GM19043 (cell line): ENCODE measurements around the gene HSPA1L.

Source experiments
- ATAC-seq: cut with Tn5 transposase; IDR thresholded peaks from one replicate; pipeline ENCODE4 v1.9.1; 2021; ENCODE audit warnings: low read depth; ENCODE audit not compliant: unreplicated experiment

HSPA1L gene

GRCh38 chr6:31784098-31784925 is 30.8 kb downstream of the HSPA1L start:
- no peak for ATAC-seq

DNA sequence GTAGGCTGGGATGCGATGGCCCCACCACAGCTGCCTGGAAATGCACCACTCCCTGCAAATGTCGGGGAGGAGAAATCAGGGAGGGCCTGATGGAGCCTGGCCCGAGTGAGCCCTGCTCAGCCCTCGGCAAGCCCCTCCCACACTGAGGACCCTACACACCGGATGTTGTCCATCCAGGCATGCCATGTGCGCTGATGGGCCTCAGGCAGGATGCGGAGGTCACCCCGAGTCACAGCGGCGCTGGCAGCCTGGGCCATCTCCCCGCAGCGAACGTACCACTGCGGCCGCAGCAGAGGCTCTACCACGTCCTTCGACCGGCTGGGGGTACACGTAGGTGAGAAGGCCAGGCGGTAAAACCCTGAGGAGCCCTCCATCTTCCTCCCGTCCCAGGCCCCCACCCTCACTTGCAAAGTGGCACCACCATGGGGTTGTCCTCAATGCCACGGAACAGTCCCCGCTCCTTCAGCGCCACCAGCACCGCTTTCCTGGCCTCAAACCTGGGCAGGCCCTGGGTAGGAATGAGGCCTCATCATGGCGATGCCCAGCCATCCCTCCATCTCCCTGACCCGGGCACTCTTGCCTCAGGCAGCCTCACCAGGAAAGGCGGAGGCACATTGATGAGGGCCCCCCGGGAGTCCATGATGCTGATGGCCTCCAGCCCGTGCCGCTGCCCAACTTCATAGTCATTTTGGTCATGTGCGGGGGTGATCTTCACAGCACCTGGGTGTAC is 32.8 kb downstream of the HSPA1L start:
- no peak for ATAC-seq

DNA sequence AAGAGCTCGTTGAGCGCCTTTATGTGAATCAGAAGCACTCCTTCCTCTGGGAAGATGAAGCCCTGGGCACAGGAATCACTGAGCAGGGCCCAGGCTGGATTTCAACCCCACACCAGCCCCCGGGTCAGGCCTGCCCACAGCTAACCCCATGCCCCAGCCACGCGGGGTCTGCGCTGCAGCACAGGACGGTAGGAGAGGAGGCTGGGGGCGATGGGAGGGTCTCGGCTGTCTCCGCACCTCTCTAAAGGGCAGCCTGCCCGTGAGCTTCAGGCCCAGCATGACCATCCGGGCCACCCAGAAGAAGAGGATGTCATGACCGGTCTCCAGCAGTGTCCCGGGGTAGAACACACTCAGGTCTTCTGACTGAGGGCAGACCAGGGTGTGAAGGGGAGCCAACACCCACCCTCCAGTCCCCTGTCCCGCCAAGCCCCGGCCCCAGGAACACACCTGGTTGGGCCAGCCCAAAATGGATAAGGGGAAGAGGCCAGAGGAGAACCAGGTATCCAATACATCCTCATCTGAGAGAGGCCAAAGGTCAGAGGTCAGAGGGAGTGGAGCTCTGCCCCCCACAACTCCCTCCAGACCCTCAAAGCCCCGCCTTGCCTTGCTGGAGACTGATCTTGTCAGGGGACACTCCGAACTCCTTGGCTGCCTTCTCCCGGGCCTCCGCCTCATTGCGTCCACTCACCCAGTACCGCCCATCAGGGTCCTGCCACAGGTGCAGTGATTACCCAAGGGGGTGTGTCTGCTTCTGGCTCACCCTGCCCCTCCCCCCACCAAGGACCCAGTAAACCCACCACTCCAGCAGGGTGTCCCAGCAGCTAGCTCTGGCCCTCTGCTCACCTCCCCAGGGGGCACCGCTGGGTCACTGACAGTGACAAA is 33.6 kb downstream of the HSPA1L start:
- ATAC-seq, result no peak

GRCh38 chr6:31780507-31781243 is 34.4 kb downstream of the HSPA1L start:
- no peak for ATAC-seq

DNA sequence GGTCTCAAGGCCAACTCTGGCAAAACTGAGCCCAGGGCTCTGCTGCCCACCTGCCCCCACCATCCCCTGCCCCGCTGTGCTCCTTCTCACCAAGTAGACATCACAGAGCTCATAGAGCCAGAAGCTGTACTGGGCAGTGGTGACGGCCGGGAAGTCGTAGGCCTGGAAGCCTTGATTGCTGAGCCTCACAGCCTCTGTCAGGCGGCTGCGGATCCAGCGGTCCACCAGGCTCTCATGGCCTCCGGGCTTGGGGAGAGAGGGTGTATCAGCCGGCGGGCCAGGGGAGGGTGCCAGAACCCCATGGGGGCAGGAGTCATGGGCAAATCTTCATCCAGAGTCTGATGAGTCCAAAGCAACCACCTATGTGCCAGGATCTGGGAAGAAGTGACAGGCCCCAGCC is 35.2 kb downstream of the HSPA1L start:
- ATAC-seq, result no peak

DNA sequence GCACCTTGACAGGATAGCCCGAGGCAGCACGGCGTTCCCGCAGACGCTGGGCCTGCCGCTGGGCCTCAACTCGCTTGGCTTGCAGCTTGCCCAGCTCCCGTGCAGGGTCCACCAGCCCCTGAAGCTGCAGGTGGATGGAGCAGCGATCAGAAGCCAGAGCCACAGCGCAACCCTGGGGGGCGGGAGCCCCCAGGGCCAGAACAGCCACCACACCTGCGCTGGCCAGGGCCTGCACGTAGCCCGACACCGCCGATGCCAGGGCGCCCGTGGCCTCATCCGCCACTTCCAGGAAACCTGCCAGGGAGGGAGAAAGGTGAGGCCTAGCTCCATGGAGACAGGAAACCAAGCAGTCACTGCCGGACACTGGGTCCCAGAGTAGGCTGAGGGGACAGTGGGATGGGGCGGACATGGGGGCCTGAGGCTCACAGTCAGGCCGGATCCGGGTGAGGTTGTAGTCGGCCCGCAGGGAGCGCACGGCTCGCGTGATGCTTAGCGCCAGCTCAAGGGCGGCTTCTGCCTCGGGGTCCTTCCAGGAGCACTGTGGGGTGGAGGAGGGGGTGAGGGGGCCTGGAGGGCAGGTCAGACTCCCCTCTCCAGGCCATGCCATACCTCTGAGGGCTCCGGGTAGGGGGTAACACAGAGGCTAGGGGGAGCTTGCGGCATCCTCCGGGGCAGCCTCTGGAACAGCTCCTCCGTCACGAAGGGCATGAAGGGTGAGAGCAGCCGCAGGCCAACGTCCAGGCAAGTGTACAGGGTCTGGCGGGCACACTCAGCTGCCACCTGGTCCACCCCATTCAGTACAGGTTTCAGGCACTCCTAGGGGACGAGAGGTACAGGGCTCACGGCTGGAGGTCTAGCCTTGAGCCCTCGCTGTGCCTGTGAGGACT is 35.8 kb downstream of the HSPA1L start:
- ATAC-seq, result no peak

DNA sequence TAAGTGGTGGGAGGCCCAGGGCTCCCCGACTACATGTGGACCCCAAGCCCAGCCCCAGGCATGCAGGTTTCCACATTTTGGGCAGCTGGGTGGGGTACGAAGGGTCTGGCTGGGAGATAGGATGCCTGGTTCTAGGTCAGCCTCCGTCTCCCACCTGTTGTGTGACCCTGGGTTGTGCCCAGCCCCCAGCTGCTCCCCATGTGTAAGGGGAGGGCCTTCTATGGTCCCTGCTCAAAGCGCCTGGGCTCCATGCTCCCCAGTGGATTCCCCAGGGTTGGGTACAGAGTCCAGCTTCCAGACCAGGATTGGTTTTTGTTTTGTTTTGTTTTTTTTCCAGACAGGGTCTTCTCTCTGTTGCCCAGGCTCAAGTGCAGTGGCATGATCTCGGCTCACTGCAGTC is 36.9 kb downstream of the HSPA1L start:
- no peak for ATAC-seq

- ATAC-seq, result no peak
Measured at GRCh38 chr6:31777667-31778050, 37.4 kb downstream of the HSPA1L start.

DNA sequence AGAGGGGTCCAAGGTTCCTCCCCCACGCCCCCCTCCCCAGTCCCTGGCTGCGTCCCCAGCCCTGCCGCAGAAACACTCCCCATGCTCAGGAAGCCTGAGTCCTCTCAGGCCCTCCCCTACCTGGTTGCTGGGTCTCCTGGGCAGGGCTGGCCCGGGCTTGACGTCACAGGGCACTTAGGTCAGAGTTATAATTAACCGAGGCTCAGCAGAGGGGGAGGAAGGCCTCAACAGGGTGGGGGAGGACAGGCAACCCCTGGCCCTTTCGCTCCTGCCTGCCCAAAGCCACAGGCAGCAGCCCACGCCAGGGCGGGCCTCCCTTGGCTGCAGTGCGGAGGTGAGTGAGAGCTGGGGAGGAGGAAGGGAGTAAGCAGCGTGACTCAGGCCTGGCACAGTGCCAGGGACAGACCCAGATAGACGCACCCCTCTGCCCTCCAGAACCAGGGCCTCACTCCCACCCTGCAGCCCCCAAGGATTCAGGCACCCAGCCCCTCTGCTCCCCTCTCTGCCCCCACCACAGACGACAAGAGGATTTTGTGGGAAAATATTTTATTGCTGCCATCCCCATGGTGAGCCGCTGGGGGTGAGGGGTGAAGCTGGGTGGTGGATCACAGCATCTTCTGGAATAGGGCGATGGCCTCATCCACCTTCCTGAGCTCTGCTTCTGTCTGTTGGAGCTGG is 38.0 kb downstream of the HSPA1L start, which contains the start of gene VWA7:
VWA7 (minus strand) TSS at position 340 of the 678 bp plus-strand sequence. CDS start 549 bp downstream, outside the sequence.
- ATAC-seq, result peak; percentile 75

- ATAC-seq, result no peak
Measured at GRCh38 chr6:31776485-31776988, 38.5 kb downstream of the HSPA1L start.

DNA sequence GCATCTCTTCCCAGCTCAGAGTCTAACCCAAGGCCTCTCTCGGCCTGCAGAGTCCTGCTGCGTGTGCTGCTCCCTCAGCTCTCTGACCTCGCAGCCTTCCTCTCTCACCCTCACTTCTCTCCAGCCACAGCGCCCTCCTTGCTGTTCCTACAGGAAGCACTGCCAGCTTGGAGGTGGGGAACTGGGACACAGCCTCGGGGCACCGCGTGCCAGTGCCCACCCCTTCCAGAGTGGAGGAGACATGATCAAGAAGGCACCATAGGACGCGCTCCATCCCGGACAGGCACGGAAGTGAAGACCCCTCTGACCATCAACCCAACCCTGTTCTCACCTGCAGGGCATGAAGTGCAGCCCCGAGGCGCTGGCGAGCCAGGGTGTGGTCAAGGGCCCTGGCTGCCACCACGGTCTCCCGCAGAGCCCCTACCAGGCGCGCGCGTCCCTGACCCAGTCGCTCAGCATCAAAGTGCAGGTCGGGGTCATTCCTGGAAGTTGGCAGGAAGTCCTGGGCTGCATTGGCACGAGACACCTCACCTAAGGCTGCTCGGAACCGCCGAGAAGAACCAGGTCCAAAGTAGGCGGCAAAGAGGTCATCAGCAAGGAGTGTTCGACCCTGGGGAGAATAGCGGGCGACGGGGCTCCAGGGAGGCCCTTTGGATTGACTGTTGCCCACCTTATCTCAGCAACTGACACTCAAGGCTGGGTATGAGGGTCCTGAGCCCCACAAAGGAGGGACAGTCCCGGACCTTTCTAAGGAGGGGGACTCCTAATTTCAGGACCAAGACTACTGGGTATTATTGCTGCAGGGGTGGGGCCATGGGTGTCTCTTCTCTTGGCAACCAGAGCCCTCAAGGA is 39.2 kb downstream of the HSPA1L start:
- no peak for ATAC-seq

DNA sequence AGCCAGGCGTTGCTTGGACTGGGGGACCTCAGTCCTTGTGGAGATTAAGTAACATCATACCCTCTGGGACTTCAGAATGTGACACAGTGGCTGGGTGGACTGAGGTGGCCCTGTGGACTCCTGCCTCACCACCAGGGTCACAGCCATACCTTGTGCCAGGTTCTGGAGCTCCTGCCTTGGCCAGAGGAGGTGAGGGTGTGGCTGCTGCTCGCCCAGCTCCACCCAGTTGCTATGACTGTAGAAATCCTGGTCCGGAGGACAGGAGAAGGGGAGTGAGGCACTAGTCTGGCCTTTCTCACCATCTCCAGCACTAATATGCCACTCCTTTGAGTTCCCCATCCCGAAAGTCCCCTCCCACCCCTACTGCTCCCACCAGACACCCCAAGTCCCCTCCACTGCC is 39.9 kb downstream of the HSPA1L start:
- ATAC-seq, result no peak

DNA sequence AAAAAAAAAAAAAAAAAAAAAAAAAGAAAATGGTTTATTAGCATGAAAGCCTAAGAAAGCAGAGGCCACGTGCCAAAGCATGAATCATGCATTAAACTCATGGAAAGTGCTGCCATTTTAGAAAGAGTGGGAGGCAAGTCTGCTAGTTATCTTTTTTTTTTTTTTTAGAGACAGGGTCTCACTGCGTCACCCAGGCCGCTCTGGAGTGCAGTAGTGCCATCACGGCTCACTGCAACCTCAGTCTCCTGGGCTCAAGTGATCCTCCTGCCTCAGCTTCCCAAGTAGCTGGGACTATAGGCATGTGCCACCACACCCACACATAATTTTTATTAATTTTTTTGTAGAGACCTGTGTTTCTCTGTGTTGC is 43.1 kb downstream of the HSPA1L start:
- ATAC-seq, result no peak

- ATAC-seq, result no peak
Measured at GRCh38 chr6:31770860-31771259, 44.2 kb downstream of the HSPA1L start.

DNA sequence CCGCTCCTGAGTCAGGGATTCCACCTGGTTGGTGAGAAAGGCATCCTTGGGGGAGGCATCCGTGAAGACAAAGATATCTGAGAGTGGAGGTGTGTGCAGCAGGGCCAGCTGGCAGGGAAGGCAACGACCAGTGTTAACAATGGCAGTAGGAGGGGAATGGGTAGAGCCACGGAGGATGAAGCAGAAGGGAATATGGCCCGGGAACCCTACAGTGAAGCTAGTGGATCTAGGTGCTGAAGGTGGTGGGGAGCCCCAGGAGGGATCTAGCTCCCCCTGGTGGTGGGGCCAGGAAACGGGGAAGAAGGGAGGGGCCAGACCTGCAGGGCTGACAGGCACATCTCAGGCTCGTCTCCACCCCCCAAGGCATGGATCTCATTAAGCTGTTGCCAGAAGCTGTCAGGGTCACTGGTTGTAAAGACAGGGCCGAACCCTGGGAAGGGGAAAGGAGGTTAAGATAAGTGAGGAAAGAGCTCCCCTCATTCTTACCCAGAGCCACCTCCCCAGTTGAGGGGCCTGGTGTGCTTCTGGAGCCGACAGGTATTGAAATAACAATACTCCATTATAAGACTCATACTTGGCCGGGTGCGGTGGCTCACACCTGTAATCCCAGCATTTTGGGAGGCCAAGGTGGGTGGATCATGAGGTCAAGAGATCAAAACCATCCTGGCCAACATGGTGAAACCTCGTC is 45.3 kb downstream of the HSPA1L start:
- ATAC-seq, result no peak

DNA sequence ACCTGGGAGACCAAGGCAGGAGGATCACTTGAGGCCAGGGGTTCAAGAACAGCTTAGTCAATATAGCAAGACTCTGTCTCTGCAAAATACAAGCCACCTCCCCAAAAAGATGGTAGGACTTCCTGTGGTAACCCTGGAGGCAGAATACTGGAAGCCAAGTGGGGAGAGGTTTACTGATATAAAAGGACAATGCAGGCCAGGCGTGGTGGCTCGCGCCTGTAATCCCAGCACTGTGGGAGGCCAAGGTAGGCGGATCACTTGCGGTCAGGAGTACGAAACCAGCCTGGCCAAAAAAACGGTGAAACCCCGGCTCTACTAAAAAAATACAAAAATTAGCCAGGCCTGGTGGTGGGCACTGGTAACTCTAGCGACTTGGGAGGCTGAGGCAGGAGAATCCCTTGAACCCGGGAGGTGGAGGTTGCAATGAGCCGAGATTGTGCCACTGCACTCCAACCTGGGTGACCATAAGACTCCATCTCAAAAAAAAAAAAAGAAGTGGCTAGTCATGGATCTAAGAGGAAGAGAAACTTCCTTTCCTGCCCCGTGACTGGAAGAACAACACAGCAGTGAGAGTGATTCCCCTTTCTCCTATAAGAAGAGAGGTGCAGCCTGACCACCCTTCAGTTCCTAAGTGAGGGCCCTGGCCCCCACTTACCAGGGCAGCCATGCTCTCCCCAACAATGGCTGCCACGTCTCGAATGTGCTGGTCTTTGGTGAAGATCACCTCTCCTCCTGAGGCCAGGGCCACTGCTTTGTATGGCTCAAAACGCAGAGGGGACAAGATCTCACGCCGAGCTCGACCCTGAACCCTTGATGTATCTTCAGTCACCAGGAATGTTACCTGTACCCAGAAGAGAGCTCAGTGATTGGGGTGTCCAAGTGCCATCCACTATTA is 46.5 kb downstream of the HSPA1L start:
- no peak for ATAC-seq
